ENCODE data around the gene ZNF688. TPM values are rescaled to one million over a fixed set of nuclear protein-coding genes. Genes with fewer than 3 reads are reported as not detected.

ZNF688 gene
- total and polyA plus RNA-seq, 9 of the 15 experiments (the other 6 are each of a cell fraction or from before 2014, with no cell fraction given), result 0.48 to 12.9 (median 4.5) TPM

DNA sequence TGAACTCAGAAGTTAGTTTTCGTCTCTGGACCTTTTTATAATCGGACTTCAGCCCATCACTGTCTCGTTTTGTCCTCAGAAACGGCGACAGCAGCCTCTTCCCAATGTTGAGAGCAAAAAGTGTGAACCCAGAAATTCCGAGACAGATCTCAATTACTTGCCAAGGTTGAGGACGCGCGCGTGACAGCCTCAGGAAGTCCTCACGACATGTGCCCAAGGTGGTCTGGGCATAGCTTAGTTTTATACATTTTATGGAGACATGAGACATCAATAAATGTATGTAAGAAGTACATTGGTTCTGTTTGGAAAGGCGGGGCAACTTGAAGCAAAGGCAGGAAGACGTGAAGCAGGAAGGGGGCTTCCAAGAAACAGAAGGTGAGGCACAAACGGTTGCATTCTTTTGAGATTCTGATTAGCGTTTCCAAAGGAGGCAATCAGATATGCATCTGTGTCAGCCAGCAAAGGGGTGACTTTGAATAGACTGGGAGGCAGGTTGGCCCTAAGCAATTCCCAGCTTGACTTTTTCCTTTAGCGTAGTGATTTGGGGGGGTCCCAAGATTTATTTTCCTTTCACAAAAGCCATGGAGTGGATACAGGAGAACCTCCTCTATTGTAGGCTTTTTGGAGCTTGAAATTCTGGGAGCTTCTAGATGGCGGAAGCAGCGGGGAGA, 36.3 kb downstream of the ZNF688 start:
- FAIRE-seq (no peak), DNase-seq (ENCODE audit: extremely low read depth in 1 of 4, low spot score in 3 of 4) (no peak), ATAC-seq (peak; percentile 6)
- Histone ChIP-seq H3K9me3 (replicated peaks; ENCODE audit: control insufficient read depth, insufficient read depth, low read depth, low read length) (no peaks in the 10 kb centered on the region), H3K79me2 (ENCODE audit: control insufficient read depth, insufficient read depth, low read length) (peaks cover 36% of the 10 kb centered on the region), H3K27me3 (ENCODE audit: control insufficient read depth in 2 of 2, insufficient read depth in 2 of 2, low read length in 2 of 2) (no peaks in the 10 kb centered on the region), H3K36me3 (ENCODE audit: control insufficient read depth, insufficient read depth, low read length) (no peaks in the 10 kb centered on the region; the same call in 2 of the 3 replicates), H3K4me1 (replicated peaks in 1 of 2; ENCODE audit: control insufficient read depth in 2 of 2, insufficient read depth in 2 of 2, low read length in 2 of 2) (peaks cover 11 to 54% of the 10 kb centered on the region in 2 experiments; a peak in 4 of 5 replicates), H3K27ac (ENCODE audit: extremely low read depth, low read depth, low read length) (peak overlapping the region; percentile 96), H3K9ac (ENCODE audit: insufficient read depth in 1 of 2, low read depth in 2 of 2, low read length in 2 of 2) (peak overlapping the region; percentile 88 to 91), H2AFZ (ENCODE audit: low read depth, low read length) (peak overlapping the region; percentile 98), H3K4me2 (ENCODE audit: insufficient read depth, low read length) (peak overlapping the region; percentile 97), H4K20me1 (replicated peaks; ENCODE audit: control insufficient read depth, insufficient read depth, low read length) (no peaks in the 10 kb centered on the region), H3K9me1 (ENCODE audit: control insufficient read depth, insufficient read depth, low read length) (no peaks in the 10 kb centered on the region), H3K4me3 (peak overlapping the region; percentile 49)
- CTCF ChIA-PET (ENCODE audit: low intra/inter-chr PET ratio), result no interaction called here
- POLR2A ChIA-PET, result interaction anchor here (0.6 to 4.0 kb wide), 21 partner anchors 8 to 745 kb away, joined by 3 to 31 read pairs (median 5); partner anchors contain the start of genes ZNF688 and ZNF764
- in situ Hi-C loops (cut with MboI), result no loop called here
- 3% methylated on average over 18 of the region's 18 CpGs for WGBS (ENCODE audit: insufficient coverage, low coverage, missing lambda C conversion rate)
- TSS peak; percentile 90 for BruUV-seq (replicated peaks)
- intact Hi-C loops (cut with micrococcal nuclease), result loop anchor here (2.0 to 10.0 kb wide), 2 partner anchors 88 to 160 kb away; partner anchors contain the start of gene SRCAP
- TF ChIP-seq ZZZ3 (IDR thresholded peaks at IDR 0.05), result no peak
- TF ChIP-seq, protein P1, sequence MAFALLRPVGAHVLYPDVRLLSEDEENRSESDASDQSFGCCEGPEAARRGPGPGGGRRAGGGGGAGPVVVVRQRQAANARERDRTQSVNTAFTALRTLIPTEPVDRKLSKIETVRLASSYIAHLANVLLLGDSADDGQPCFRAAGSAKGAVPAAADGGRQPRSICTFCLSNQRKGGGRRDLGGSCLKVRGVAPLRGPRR (CRISPR knock-in tag; IDR thresholded peaks at IDR 0.05), result no peak
- no peak for TF ChIP-seq ZNF436 (CRISPR knock-in tag; IDR thresholded peaks at IDR 0.05)
- TF ChIP-seq, protein P2, sequence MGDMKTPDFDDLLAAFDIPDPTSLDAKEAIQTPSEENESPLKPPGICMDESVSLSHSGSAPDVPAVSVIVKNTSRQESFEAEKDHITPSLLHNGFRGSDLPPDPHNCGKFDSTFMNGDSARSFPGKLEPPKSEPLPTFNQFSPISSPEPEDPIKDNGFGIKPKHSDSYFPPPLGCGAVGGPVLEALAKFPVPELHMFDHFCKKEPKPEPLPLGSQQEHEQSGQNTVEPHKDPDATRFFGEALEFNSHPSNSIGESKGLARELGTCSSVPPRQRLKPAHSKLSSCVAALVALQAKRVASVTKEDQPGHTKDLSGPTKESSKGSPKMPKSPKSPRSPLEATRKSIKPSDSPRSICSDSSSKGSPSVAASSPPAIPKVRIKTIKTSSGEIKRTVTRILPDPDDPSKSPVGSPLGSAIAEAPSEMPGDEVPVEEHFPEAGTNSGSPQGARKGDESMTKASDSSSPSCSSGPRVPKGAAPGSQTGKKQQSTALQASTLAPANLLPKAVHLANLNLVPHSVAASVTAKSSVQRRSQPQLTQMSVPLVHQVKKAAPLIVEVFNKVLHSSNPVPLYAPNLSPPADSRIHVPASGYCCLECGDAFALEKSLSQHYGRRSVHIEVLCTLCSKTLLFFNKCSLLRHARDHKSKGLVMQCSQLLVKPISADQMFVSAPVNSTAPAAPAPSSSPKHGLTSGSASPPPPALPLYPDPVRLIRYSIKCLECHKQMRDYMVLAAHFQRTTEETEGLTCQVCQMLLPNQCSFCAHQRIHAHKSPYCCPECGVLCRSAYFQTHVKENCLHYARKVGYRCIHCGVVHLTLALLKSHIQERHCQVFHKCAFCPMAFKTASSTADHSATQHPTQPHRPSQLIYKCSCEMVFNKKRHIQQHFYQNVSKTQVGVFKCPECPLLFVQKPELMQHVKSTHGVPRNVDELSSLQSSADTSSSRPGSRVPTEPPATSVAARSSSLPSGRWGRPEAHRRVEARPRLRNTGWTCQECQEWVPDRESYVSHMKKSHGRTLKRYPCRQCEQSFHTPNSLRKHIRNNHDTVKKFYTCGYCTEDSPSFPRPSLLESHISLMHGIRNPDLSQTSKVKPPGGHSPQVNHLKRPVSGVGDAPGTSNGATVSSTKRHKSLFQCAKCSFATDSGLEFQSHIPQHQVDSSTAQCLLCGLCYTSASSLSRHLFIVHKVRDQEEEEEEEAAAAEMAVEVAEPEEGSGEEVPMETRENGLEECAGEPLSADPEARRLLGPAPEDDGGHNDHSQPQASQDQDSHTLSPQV (IDR thresholded peaks at IDR 0.05), result peak; percentile 57
- TF ChIP-seq, protein P3, sequence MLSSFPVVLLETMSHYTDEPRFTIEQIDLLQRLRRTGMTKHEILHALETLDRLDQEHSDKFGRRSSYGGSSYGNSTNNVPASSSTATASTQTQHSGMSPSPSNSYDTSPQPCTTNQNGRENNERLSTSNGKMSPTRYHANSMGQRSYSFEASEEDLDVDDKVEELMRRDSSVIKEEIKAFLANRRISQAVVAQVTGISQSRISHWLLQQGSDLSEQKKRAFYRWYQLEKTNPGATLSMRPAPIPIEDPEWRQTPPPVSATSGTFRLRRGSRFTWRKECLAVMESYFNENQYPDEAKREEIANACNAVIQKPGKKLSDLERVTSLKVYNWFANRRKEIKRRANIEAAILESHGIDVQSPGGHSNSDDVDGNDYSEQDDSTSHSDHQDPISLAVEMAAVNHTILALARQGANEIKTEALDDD (IDR thresholded peaks at IDR 0.05), result no peak
- no peak for TF ChIP-seq NELFE (IDR thresholded peaks at IDR 0.05; ENCODE audit: insufficient read depth, insufficient read length)
- TF ChIP-seq CAMTA2 (CRISPR knock-in tag; conservative IDR thresholded peaks at IDR 0.05), result no peak
- no peak; a peak in 1 of 4 replicates for TF ChIP-seq TRIM24 (IDR thresholded peaks at IDR 0.05)
- no peak for TF ChIP-seq SMAD4 (CRISPR knock-in tag; conservative IDR thresholded peaks at IDR 0.05)
- TF ChIP-seq SOX6 (IDR thresholded peaks at IDR 0.05), result no peak; the same call in 1 of the 2 replicates
- no peak for TF ChIP-seq ZNF75A (CRISPR knock-in tag; IDR thresholded peaks at IDR 0.05)
- no peak for TF ChIP-seq ZNF143 (CRISPR knock-in tag; IDR thresholded peaks at IDR 0.05)
- no peak; the same call in 1 of the 2 replicates for TF ChIP-seq MTA1 (IDR thresholded peaks at IDR 0.05; ENCODE audit: borderline replicate concordance)
- no peak for TF ChIP-seq TCF7 (IDR thresholded peaks at IDR 0.05; ENCODE audit: borderline replicate concordance)
- no peak for TF ChIP-seq GATAD2A (IDR thresholded peaks at IDR 0.05)
- TF ChIP-seq RBM14 (IDR thresholded peaks at IDR 0.05; ENCODE audit: borderline replicate concordance, insufficient read depth, low read depth, low read length), result no peak
- TF ChIP-seq EP400 (IDR thresholded peaks at IDR 0.05), result peak; percentile 60
